Cardiac muscle cell (in vitro differentiated cells and primary cell): ENCODE data around the gene USP6NL. TPM values are rescaled to one million over a fixed set of nuclear protein-coding genes. Genes with fewer than 3 reads are reported as not detected.
"Not testable (repeated sequence)": the region's sequence is repeated elsewhere in the genome, so short reads cannot be mapped to it uniquely, and the experiment has no call there.

Experiments used
- DNase-seq, 2 donors: peaks; one replicate each; pipeline versions ENCODE4 v3.0.0 to v3.0.0-alpha.2; 2010 to 2017; ENCODE audit warnings: low read depth in 1 of 2, low spot score in 1 of 2
- H3K27ac ChIP-seq: fragments of 200-600 bp; sonication (generic); 2 replicates; pipeline ENCODE4 v1.5.1; 2016
- H3K27me3 ChIP-seq: fragments of 200-600 bp; sonication (generic); 2 replicates; pipeline ENCODE4 v1.6.0; 2016; ENCODE audit warnings: control low read depth
- H3K36me3 ChIP-seq: fragments of 200-600 bp; sonication (generic); 2 replicates; pipeline ENCODE4 v1.5.1; 2016; ENCODE audit warnings: control low read depth
- H3K4me1 ChIP-seq: fragments of 200-600 bp; sonication (generic); 2 replicates; pipeline ENCODE4 v1.8.1; 2017; ENCODE audit warnings: low read depth, mild to moderate bottlenecking, mixed run types
- H3K4me3 ChIP-seq: fragments of 200-600 bp; sonication (generic); 2 replicates; pipeline ENCODE4 v1.5.1; 2016; ENCODE audit warnings: mild to moderate bottlenecking
- H3K9me3 ChIP-seq: fragments of 200-600 bp; sonication (generic); 2 replicates; pipeline ENCODE4 v1.5.1; 2017; ENCODE audit warnings: low read depth, mild to moderate bottlenecking, control low read depth
- CTCF ChIP-seq: IDR thresholded peaks from 2 replicates; pipeline ENCODE4 v1.5.1; 2012; ENCODE audit warnings: low read depth, mild to moderate bottlenecking, low read length
- polyA plus RNA-seq: library from polyadenylated mRNA; unstranded; fragments of >200 nt; fragmentation: Nextera tagmentation; extraction: Ambion mirVana; gene quantifications from 2 replicates; pipeline ENCODE4 v1.2.1, GENCODE V29; 2016
- total RNA-seq: library from RNA; depleted of rRNA; stranded (reverse); fragments of >200 nt; gene quantifications from 2 replicates; pipeline ENCODE4 v1.2.3, GENCODE V29; 2016

The USP6NL gene
- total and polyA plus RNA-seq, 2 experiments from 2014 or later: 13.6 to 25.4 TPM

- H3K27me3 ChIP-seq: no peaks in the 10 kb centered on the region
- H3K27ac ChIP-seq: no peak overlapping the region
- no peaks in the 10 kb centered on the region for H3K36me3 ChIP-seq
- no peak for TF ChIP-seq CTCF
- no peaks in the 10 kb centered on the region for H3K4me1 ChIP-seq
- no peak overlapping the region for H3K4me3 ChIP-seq
- H3K9me3 ChIP-seq: no peaks in the 10 kb centered on the region
- DNase-seq: no peak
Measured at GRCh38 chr10:11629731-11630130, 18.3 kb upstream of the USP6NL start.

GRCh38 chr10:11627941-11628340, 16.5 kb upstream of the USP6NL start:
- not testable (repeated sequence) for H3K9me3 ChIP-seq, H3K27me3 ChIP-seq, H3K4me3 ChIP-seq, H3K27ac ChIP-seq, H3K4me1 ChIP-seq, H3K36me3 ChIP-seq
- DNase-seq: peak in 1 of 2 donors; percentile 56

DNA sequence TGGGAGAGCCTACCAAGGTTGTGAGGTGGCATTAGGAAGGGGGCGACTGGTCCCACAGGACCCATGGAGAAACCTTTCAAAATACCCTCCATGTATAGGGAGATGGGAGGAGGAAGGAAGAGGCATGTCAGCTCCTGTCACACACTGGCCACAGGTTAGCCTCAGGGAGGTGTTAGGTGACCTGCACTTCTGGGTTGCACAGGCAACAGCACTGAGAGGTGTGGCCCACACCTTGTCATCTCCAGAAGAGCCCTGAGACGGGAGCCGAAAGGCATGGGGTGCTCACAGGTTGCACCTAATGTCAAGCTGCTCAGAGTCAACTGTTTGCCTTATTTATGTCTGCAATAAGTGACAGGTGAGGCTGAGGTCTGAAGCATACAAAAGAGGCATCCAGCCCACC, 14.6 kb upstream of the USP6NL start:
- Histone ChIP-seq H3K4me1 (no peaks in the 10 kb centered on the region), H3K36me3 (no peaks in the 10 kb centered on the region), H3K9me3 (no peaks in the 10 kb centered on the region), H3K27me3 (no peaks in the 10 kb centered on the region), H3K4me3 (no peak overlapping the region), H3K27ac (no peak overlapping the region)
- no peak for DNase-seq
- TF ChIP-seq CTCF: no peak

DNA sequence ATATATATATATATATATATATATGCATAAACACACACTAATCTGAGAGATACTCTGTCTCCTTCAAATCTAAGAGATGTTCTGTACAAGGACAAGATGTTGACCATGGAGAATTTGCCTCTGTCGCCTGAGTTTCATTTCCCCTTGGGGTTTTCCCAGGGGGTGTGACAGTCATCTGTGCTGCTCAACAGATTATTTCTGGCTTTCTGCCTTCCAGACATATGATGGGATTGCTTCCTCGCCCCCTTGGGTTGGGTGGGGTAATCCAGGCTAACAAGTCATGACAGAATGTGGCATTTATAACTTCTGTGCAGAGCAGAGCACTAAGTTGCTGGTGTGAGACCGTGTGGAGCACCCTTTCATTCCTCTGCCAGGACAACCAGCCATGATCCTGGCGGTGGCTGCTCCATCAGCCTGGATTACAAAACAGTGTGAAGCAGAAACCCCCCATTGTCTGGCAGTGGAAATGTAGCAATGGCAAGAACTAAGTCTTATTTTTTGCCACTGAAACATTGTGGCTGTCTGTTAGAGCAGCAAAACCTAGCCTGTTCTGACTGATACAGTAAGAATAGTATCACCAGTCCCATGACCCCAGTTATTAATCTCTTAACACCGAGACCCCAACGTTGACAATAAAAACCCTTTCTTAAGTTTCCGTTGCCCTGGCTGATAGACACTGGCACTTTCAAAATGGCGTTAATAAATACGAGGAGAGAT, 13.7 kb upstream of the USP6NL start:
- Histone ChIP-seq H3K27me3 (no peaks in the 10 kb centered on the region), H3K36me3 (no peaks in the 10 kb centered on the region), H3K4me1 (no peaks in the 10 kb centered on the region), H3K9me3 (no peaks in the 10 kb centered on the region), H3K4me3 (no peak overlapping the region), H3K27ac (no peak overlapping the region)
- no peak for TF ChIP-seq CTCF
- no peak for DNase-seq

DNA sequence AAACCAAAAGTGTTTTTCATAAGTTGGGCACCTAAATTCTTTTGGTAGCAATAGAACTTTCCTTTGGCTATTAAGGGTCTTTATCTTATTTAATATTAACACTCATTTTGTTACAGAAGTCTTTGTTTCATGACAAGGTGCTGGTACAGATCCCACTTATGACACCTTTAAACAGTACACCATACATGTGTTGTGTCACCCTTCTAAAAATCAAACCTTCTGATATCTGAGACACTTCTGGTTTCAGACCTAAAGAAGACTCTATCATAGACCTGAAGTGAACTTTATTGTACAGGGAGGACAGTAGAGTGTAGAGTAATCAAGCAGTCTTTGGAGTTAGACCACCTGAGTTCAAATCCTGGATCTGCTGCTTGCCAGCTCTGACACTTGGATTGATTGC, 5.8 kb upstream of the USP6NL start:
- Histone ChIP-seq H3K4me3 (no peak overlapping the region), H3K27me3 (no peaks in the 10 kb centered on the region), H3K9me3 (no peaks in the 10 kb centered on the region), H3K4me1 (peaks cover 7% of the 10 kb centered on the region), H3K36me3 (no peaks in the 10 kb centered on the region), H3K27ac (no peak overlapping the region)
- TF ChIP-seq CTCF: no peak
- DNase-seq: no peak

DNA sequence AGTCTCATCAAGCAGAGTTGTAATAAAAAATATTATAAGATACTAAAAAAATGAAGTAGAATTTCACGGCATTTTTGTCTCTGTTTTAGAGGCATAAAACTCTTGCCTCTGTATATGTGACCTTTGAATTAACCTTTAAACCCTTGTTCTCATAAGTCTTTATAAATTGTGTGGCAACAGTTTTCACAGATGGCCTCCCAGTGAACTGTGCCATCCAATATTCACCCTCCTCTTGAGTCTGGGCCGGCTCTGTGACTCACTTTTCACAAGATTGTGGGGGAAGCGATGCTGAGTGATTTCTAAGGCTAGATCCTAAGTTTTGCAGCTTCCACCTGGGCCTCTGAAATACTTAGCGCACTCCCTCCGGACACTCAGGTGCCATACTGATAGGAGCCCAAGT, 4.6 kb upstream of the USP6NL start:
- no peak for TF ChIP-seq CTCF
- DNase-seq: no peak
- Histone ChIP-seq H3K9me3 (no peaks in the 10 kb centered on the region), H3K4me1 (peaks cover 7% of the 10 kb centered on the region), H3K36me3 (no peaks in the 10 kb centered on the region), H3K27ac (no peak overlapping the region), H3K4me3 (no peak overlapping the region), H3K27me3 (no peaks in the 10 kb centered on the region)
